SK-N-SH (cell line): Measurements from ENCODE around the gene CDO1. TPM values are rescaled to one million over a fixed set of nuclear protein-coding genes. Genes with fewer than 3 reads are reported as not detected.

Experiments
- CTCF ChIA-PET: fragments of 300-600, 350-600 bp; formaldehyde crosslinking; extraction: SDS; loops from one replicate; lab custom pipeline; 2021; lab: Yijun Ruan, JAX
- POLR2A ChIA-PET: fragments of 350-600 bp; sonication (Branson Sonifier 250); formaldehyde crosslinking; extraction: SDS; loops from one replicate; lab custom pipeline; 2020; ENCODE audit warnings: antibody characterized with exemption, inconsistent platforms; lab: Yijun Ruan, JAX
- DNase-seq: peaks from one replicate; pipeline ENCODE4 v3.0.0; 2012
- H2AFZ ChIP-seq: fragments of 200-600 bp; sonication (generic); 2 replicates; pipeline ENCODE4 v1.8.1; 2016; ENCODE audit warnings: antibody characterized with exemption, mild to moderate bottlenecking, low read depth
- H3F3A ChIP-seq: fragments of 200-600 bp; sonication (generic); replicated peaks from 2 replicates; pipeline ENCODE3; 2016; ENCODE audit warnings: antibody characterized with exemption, mild to moderate bottlenecking; ENCODE audit not compliant: insufficient read depth
- H3K27ac ChIP-seq, 2 experiments: fragments of 200-500 bp in 1 of 2; fragments of 200-600 bp in 1 of 2; sonication (Bioruptor generic) in 1 of 2; sonication (generic), shearing (Covaris generic) in 1 of 2; 2 replicates each; pipeline versions ENCODE4 v1.5.1 to v1.6.1; 2014 to 2016; ENCODE audit warnings: low read depth in 2 of 2, inconsistent platforms in 1 of 2, low read length in 1 of 2, mild to moderate bottlenecking in 1 of 2, mixed read lengths in 1 of 2
- H3K27me3 ChIP-seq: fragments of 200-600 bp; sonication (generic), shearing (Covaris generic); 2 replicates; pipeline ENCODE4 v1.6.1; 2016; ENCODE audit warnings: mixed run types; ENCODE audit not compliant: insufficient read depth
- H3K36me3 ChIP-seq, 2 experiments: fragments of 200-500 bp in 1 of 2; fragments of 200-600 bp in 1 of 2; sonication (Bioruptor generic) in 1 of 2; sonication (generic) in 1 of 2; replicated peaks in 1 of 2; 2 replicates each; pipeline versions ENCODE3 to v1.5.1; 2014 to 2016; ENCODE audit warnings: low read length in 1 of 2, mild to moderate bottlenecking in 1 of 2; ENCODE audit not compliant: insufficient read depth in 2 of 2, control insufficient read depth in 1 of 2
- H3K4me1 ChIP-seq, 2 experiments: fragments of 200-500 bp in 1 of 2; fragments of 200-600 bp in 1 of 2; sonication (Bioruptor generic) in 1 of 2; sonication (generic), shearing (Covaris generic) in 1 of 2; 2 replicates each; pipeline versions ENCODE4 v1.5.1 to v1.6.1; 2014 to 2016; ENCODE audit warnings: low read depth in 1 of 2, low read length in 1 of 2, mixed run types in 1 of 2; ENCODE audit not compliant: insufficient read depth in 2 of 2, control insufficient read depth in 1 of 2
- H3K4me2 ChIP-seq: fragments of 200-600 bp; sonication (generic), shearing (Covaris generic); 2 replicates; pipeline ENCODE4 v1.6.1; 2017; ENCODE audit warnings: mixed run types
- H3K4me3 ChIP-seq, 2 experiments: fragments of 200-500 bp in 1 of 2; fragments of 200-600 bp in 1 of 2; sonication (Bioruptor generic) in 1 of 2; sonication (generic), shearing (Covaris generic) in 1 of 2; 2 replicates each; pipeline versions ENCODE4 v1.5.1 to v1.8.1; 2014 to 2016; ENCODE audit warnings: low read depth in 2 of 2, inconsistent platforms in 1 of 2, low read length in 1 of 2, mild to moderate bottlenecking in 1 of 2, mixed read lengths in 1 of 2, moderate library complexity in 1 of 2
- H3K79me2 ChIP-seq: fragments of 200-600 bp; sonication (generic); 2 replicates; pipeline ENCODE4 v1.8.1; 2017; ENCODE audit warnings: mild to moderate bottlenecking; ENCODE audit not compliant: insufficient read depth
- H3K9ac ChIP-seq: fragments of 200-600 bp; sonication (generic); 2 replicates; pipeline ENCODE4 v1.6.1; 2017; ENCODE audit warnings: mixed run types
- H3K9me2 ChIP-seq: fragments of 200-600 bp; sonication (generic); 2 replicates; pipeline ENCODE4 v1.6.1; 2017; ENCODE audit warnings: mixed run types
- H3K9me3 ChIP-seq: fragments of 200-600 bp; sonication (generic); 2 replicates; pipeline ENCODE4 v1.6.1; 2017; ENCODE audit warnings: mixed run types, mild to moderate bottlenecking, moderate library complexity
- H4K20me1 ChIP-seq: fragments of 200-600 bp; sonication (generic); 2 replicates; pipeline ENCODE4 v1.6.1; 2017; ENCODE audit warnings: mild to moderate bottlenecking, mixed run types; ENCODE audit not compliant: insufficient read depth
- CHD2 ChIP-seq: fragments of 150-350 bp; IDR thresholded peaks from 2 replicates; pipeline ENCODE4 v1.6.1; 2018; ENCODE audit warnings: low read length; ENCODE audit not compliant: partially characterized antibody
- EZH2phosphoT487 ChIP-seq: fragments of 200-600 bp; sonication (generic); IDR thresholded peaks from 2 replicates; pipeline ENCODE4 v1.6.1; 2017; ENCODE audit warnings: low read depth, mixed run types, mild to moderate bottlenecking, antibody characterized with exemption, moderate library complexity, borderline replicate concordance
- FOSL2 ChIP-seq: IDR thresholded peaks from 2 replicates; pipeline ENCODE4 v1.4.0; 2012; ENCODE audit warnings: low read depth, mild to moderate bottlenecking, moderate library complexity, borderline replicate concordance
- FOXM1 ChIP-seq: IDR thresholded peaks from 2 replicates; pipeline ENCODE4 v1.4.0; 2012; ENCODE audit warnings: low read depth, mild to moderate bottlenecking
- GABPA ChIP-seq: IDR thresholded peaks from 2 replicates; pipeline ENCODE4 v1.4.0; 2012; ENCODE audit warnings: low read depth, mild to moderate bottlenecking
- MAX ChIP-seq: IDR thresholded peaks from 2 replicates; pipeline ENCODE4 v1.4.0; 2012; ENCODE audit warnings: low read depth
- MEF2A ChIP-seq: IDR thresholded peaks from 2 replicates; pipeline ENCODE4 v1.4.0; 2012; ENCODE audit warnings: low read depth, borderline replicate concordance
- RAD21 ChIP-seq: IDR thresholded peaks from 2 replicates; pipeline ENCODE4 v1.6.1; 2012; ENCODE audit warnings: mild to moderate bottlenecking, low read length
- REST ChIP-seq: IDR thresholded peaks from 2 replicates; pipeline ENCODE4 v1.6.1; 2012; ENCODE audit warnings: mild to moderate bottlenecking, low read depth, low read length, moderate library complexity
- SIN3A ChIP-seq: IDR thresholded peaks from 2 replicates; pipeline ENCODE4 v1.6.1; 2012; ENCODE audit warnings: low read depth, mild to moderate bottlenecking, low read length, moderate library complexity, borderline replicate concordance
- SMC3 ChIP-seq: IDR thresholded peaks from 2 replicates; pipeline ENCODE4 v1.6.1; 2012; ENCODE audit warnings: low read depth, low read length, improper control_type of control experiment
- TAF1 ChIP-seq: IDR thresholded peaks from 2 replicates; pipeline ENCODE4 v1.6.1; 2012; ENCODE audit warnings: low read depth, mild to moderate bottlenecking, low read length, moderate library complexity, borderline replicate concordance
- TEAD4 ChIP-seq: IDR thresholded peaks from 2 replicates; pipeline ENCODE4 v1.4.0; 2012; ENCODE audit warnings: mild to moderate bottlenecking, borderline replicate concordance; ENCODE audit not compliant: insufficient read depth
- USF1 ChIP-seq: IDR thresholded peaks from 2 replicates; pipeline ENCODE4 v1.4.0; 2012; ENCODE audit warnings: low read depth, borderline replicate concordance
- YY1 ChIP-seq: IDR thresholded peaks from 2 replicates; pipeline ENCODE4 v1.4.0; 2012; ENCODE audit warnings: low read depth, mild to moderate bottlenecking
- WGBS: methylation state at CpG from one replicate; pipeline ENCODE4 v1.1.6; 2017; ENCODE audit warnings: low lambda C conversion rate; 5-methylcytosine and 5-hydroxymethylcytosine counted together
- polyA plus RNA-seq, 3 experiments: library from polyadenylated mRNA; depleted of rRNA; stranded (reverse); fragments of >200 nt; gene quantifications; 2 replicates each; pipeline ENCODE4 v1.2.3, GENCODE V29; 2012
- TF ChIP-seq, protein P1 (sequence below): IDR thresholded peaks from 2 replicates; pipeline ENCODE4 v1.4.0; 2012; ENCODE audit warnings: low read depth, borderline replicate concordance

Gene CDO1
- polyA plus RNA-seq, 1 of the 3 experiments (the other 2 are of a cell fraction), result 3.1 TPM

GRCh38 chr5:115843444-115844130 lies 27.1 kb upstream of the CDO1 start (continued):
- no peak for TF ChIP-seq USF1
- TF ChIP-seq YY1, result no peak
- no peak for TF ChIP-seq SIN3A
- no peak for TF ChIP-seq SMC3
- TF ChIP-seq TEAD4, result no peak
- TF ChIP-seq GABPA, result no peak
- no peak for TF ChIP-seq CHD2
- TF ChIP-seq FOSL2, result no peak

GRCh38 chr5:115842952-115843351 lies 26.5 kb upstream of the CDO1 start:
- H3K79me2 ChIP-seq, result peaks cover 91% of the 10 kb centered on the region
- POLR2A ChIA-PET, result no interaction called here
- H2AFZ ChIP-seq, result peak overlapping the region; percentile 95
- H3K27me3 ChIP-seq, result no peaks in the 10 kb centered on the region
- H3K4me3 ChIP-seq, result peak overlapping the region; percentile 87 to 89
- H3K4me2 ChIP-seq, result peak overlapping the region; percentile 88
- no peaks in the 10 kb centered on the region for H3K9me3 ChIP-seq
- DNase-seq, result no peak
- H3K9me2 ChIP-seq, result no peaks in the 10 kb centered on the region
- H3K27ac ChIP-seq, result no peak overlapping the region; a peak in 1 of 4 replicates
- H3K36me3 ChIP-seq, result peaks cover under 1 to 4% of the 10 kb centered on the region in 2 experiments
- peaks cover 9 to 21% of the 10 kb centered on the region in 2 experiments; a peak in 3 of 4 replicates for H3K4me1 ChIP-seq
- H4K20me1 ChIP-seq, result peaks cover 51% of the 10 kb centered on the region
- 14% methylated on average over 3 of the region's 3 CpGs for WGBS
- CTCF ChIA-PET, result interaction anchor here (1.0 to 2.3 kb wide), 5 partner anchors 10 to 241 kb away, joined by 3 to 18 read pairs (median 3); no protein-coding TSS in a partner anchor
- no peak for TF ChIP-seq REST
- no peak for TF ChIP-seq TAF1
- TF ChIP-seq MAX, result no peak
- no peak for TF ChIP-seq GABPA
- no peak for TF ChIP-seq FOXM1
- no peak for TF ChIP-seq MEF2A
- TF ChIP-seq RAD21, result no peak
- no peak for TF ChIP-seq CHD2
- no peak for TF ChIP-seq FOSL2
- TF ChIP-seq EZH2phosphoT487, result no peak
- TF ChIP-seq, protein P1, sequence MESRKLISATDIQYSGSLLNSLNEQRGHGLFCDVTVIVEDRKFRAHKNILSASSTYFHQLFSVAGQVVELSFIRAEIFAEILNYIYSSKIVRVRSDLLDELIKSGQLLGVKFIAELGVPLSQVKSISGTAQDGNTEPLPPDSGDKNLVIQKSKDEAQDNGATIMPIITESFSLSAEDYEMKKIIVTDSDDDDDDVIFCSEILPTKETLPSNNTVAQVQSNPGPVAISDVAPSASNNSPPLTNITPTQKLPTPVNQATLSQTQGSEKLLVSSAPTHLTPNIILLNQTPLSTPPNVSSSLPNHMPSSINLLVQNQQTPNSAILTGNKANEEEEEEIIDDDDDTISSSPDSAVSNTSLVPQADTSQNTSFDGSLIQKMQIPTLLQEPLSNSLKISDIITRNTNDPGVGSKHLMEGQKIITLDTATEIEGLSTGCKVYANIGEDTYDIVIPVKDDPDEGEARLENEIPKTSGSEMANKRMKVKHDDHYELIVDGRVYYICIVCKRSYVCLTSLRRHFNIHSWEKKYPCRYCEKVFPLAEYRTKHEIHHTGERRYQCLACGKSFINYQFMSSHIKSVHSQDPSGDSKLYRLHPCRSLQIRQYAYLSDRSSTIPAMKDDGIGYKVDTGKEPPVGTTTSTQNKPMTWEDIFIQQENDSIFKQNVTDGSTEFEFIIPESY, result no peak
- peaks cover 9% of the 10 kb centered on the region for H3F3A ChIP-seq
- H3K9ac ChIP-seq, result peak overlapping the region; percentile 90
